Mucosa of gallbladder (tissue), 1 donor: ENCODE results near the gene SNCAIP. TPM values are rescaled to one million over a fixed set of nuclear protein-coding genes. Genes with fewer than 3 reads are reported as not detected.
"Not testable (repeated sequence)": the region's sequence is repeated elsewhere in the genome, so short reads cannot be mapped to it uniquely, and the experiment has no call there.

ENCODE experiments used
- DNase-seq: peaks from one replicate; pipeline ENCODE4 v3.0.0-alpha.2; 2020; ENCODE audit warnings: low spot score
- total RNA-seq: library from RNA; stranded (reverse); gene quantifications from one replicate; pipeline ENCODE4 v1.2.1, GENCODE V29; 2021
- donor health status: DM: no; HTN: no; CAD: no.

The SNCAIP gene
- total RNA-seq, 1 donor from 2014 or later, result 2.4 TPM

DNA sequence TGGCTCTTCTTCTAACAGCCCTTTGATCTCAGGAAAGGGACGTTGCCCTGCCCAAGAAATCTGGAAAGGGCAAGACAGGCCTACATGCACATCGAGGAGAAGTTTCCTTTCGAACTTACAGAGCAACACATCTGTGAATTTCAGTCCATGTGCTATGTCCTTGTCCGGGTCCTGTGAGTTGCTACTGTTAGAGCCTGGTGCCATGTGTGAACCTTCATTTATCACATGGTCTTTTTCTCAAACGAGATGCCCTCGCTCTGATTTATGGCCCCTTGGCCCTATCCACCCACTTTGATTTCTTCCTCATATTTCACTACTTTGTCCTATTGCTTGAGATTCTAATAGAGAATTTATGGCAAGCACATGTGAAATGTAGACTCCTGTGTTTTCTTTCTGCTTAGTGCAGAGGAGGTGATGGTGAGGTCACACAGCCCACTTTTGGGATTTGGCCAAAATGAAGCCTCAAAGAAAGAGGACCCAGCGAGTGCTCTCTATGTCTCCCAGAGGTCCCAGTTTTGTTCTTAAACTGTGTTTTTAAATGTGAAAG, 153.1 kb downstream of the SNCAIP start:
- DNase-seq, result no peak

DNA sequence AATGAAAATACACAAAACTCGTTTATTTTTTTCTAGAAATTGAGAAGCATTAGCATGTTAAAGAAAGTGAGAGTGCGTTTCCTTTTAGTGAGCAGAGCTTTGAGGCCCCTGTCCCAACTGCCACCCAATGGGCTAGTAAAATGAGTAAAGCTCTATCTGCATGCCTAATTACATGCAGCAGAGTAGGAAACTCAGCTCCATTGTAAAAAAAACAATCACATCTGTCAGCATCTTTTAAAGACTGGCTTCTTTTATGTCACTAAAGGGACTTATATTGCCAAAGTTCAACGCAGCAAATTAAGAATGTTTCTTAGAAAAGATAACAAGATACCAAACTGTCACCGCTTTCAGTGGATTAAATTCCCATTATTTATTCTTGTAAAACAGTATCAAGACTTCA, 154.0 kb downstream of the SNCAIP start:
- no peak for DNase-seq

DNA sequence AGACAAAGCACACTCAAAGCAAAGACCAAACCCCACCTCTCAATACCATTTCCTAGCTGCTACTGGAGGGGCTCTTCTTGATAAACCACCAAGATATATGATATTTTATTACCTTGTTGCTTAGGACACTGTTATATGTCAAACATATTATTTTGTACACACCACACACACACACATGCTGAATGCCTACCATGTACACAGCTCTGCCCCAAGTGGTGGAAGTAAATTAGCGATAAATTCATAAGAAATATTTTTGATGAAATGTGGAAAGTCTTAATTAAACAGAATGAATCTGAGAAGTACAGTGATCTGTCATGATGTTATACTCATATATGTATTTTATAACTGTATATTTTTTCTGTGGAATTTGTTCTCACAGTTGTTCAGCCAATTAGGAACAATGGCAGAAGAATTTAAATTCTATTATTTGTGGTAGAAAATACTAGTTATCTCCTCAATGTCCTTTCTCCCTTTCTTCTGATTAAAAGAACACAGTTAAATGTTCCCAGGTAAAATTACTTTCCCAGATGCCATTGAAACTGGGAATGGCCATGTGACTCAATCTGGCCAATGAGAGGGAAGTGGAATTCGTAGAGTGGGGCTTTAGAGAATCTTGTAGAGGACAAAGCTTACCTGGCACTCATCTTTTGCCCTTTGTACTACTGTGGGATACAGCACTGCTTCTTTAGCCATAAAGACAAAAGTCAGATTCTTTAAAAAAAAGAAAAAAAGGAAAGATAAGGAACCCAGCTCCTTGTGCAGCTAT, 156.5 kb downstream of the SNCAIP start:
- no peak for DNase-seq

DNA sequence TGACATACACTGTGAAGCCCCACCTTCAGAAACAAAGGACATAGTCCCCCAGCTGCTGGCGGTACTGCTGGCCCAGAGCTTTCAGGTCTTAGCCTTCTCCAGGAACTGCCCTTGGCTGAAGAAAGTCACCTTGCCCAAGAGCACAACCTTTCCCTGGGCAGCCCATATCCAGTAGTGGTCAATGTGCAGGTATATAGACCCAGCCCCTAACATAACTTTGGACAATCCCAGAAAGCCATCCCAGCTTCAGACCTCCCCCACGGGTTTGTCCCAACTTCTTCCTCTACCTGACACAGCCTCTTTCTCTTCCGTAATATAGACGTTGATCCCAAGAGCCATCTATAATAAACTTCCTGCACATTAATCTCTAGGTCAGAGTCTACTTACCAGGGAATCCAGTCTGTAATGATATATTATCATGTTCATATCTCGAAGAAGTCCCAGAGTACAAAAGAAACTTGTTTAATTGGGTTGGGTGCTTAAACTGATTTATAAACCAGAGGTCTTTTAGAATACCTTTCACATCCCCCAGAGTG, 157.4 kb downstream of the SNCAIP start:
- DNase-seq, result no peak

DNA sequence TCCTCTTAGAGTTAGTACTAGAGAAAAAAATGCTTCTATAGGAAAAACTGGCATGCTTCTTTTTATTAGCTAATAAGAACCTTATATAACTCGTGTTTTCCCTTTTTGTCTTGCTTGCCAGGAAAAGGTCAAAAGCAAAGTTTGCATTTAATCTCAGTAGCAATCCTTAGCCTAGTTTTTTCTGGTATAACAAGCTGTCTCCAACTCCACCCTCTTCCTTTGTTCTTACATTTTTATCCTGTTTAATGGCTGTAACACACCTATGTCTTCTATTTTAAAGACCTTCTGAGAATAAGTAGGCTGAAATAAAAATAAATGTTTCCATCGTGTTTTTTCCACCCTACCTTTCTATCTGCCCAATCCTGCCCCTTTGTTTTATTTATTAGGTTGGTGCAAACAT, 158.3 kb downstream of the SNCAIP start:
- DNase-seq, result no peak

DNA sequence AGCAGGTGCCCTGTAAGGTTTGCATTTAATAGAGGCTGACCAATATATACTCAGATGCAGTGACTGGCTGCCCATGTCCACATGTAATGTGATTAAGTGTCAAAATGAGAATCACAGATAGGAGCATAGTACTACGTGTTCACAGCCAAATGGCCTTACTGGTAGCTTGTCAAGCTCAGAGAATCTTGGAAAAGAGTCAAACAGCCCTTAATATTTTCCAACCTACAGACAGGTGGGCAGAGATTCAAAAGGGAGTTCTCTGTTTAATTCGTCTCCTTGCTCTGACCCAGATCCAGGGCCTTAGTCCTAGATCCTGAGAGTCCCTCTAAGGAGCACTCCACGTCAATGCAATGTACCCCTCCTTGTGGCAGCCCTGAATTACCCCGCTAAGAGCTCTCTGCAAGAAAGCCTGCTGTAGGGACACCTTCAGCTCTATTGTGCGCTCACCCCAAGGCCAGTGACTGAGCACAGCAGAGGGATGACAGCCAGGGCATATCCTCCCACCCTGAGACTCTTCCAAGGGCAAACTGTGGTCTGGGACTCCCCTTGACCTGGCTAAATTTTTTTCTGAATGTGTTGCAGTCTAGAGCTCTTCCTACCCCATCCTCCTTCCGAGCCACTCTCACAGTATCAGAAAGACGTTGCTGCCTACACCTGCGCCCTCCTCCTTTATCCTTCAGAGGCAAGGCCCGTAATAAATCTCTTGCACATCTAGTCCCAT, 159.2 kb downstream of the SNCAIP start:
- no peak for DNase-seq

DNA sequence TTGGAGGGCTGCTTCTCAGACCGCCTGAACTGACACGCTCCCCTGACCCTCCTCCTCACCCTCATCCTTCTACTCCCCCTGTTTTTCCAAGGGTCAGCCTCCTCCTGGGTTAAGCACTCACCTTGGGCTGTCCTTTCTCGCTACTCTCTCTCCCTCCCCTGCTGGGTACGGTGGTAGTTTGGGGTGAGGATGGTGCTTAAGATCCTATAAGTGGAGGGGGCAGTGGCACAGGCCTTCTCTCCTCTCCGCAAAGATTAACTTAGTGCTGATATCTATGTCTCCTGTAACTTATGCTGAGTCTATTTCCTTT, 159.7 kb downstream of the SNCAIP start:
- no peak for DNase-seq

DNA sequence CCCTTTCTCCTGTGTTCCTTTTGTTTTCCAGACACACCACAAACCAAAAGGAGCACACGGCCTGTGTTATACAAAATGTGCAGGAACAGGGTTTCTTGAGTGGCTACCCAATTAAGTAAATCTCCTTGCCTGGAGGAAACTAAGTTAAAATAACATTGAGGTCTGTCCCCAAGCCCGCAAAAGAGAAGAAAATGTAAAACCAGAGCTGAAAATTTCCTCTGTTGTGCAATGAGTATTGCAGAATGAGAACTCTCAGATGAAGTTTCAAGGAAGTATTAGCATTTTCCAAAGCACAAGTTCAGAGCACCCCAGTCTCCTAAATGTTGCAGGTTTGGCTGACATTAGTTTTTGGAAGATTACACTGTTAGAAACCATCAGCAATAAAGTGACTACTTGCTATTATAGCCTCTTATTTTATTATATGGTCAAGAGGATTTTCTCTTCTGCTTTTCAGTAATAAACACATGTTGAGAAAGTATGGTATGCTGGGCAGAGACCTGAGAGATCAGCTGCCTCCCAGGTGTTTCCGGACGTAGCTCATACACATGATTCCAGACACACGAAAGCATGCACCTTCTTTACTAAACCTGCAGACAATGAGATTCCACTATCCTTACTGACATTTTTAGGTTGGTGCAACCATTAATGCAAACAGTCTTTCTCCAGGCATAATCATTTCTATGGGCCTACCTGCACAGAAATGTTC, 161.3 kb downstream of the SNCAIP start:
- DNase-seq, result no peak

DNA sequence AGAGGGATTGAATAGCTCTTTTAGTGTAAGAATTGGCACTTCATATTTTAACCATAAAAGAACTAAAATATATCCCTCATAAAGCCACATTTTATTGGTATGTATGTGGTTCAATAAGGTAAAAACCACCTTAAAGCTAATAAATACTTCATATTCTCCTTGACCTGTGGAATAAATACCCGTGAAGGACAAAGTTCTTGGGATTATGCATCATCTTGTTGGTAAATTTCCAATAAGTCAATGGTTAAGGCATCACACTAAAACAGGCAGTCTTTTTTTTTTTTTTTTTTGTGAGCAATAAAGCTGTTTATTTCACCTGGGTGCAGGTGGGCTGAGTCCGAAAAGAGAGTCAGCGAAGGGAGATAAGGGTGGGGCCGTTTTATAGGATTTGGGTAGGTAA, 161.9 kb downstream of the SNCAIP start:
- no peak for DNase-seq

DNA sequence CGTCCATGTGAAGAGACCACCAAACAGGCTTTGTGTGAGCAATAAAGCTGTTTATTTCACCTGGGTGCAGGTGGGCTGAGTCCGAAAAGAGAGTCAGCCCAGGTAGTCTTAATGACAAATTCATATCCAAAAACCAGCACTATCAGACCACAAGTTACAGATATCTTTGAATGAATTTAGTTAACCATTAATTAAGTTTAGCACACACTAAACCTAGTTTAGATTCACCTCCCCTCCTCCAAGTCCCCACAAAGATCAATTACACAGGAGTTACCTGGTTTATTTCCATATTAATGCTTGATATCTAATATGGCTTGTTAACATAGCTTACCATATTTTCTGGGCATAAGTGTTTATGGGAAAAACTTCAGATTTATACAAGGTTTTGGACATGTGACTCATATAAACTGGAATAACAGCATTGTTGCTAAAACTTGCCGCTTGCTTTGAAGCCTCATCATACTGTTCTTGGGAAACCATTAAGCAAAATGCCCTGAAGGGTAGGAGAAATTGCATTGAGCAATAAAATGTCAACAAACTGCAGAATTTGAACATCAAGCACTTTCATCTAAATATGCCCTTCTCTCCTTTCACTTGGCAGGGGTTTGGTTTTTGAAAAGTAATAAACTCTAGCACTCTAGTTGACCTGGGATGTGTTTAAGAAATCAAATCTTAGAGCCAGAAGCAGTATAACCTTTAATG, 166.9 kb downstream of the SNCAIP start:
- no peak for DNase-seq

DNA sequence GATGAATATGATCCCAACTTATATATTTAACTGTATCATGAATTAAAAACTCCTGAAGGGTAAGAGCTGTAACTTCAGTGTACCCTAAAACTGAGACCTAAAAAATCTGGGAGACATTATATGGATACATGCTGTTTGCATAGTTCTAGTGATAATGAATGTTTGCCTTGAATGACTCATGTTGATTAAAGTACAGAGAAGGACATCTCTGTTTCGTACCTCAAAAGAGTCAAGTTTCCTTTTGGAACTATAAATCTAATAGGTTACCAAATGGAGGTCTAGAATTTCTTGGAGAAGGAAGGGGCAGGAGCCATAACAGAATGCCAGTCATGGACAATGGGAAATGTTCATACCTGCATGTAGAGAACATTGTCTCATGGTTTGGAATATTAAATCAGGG, 168.1 kb downstream of the SNCAIP start:
- no peak for DNase-seq

DNA sequence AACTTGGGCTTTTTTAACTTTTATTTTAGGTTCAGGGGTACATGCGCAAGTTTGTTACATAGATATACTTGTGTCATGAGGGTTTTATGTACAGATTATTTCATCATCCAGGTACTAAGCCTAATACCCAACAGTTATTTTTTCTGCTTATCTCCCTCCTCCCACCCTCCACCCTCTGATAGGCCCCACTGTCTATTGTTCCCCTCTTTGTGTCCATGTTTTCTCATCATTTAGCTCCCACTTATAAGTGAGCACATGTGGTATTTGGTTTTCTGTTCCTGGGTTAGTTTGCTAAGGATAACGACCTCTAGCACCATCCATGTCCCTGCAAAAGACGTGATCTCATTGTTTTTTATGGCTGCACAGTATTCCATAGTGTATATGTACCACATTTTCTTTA, 172.1 kb downstream of the SNCAIP start:
- DNase-seq, result no peak

DNA sequence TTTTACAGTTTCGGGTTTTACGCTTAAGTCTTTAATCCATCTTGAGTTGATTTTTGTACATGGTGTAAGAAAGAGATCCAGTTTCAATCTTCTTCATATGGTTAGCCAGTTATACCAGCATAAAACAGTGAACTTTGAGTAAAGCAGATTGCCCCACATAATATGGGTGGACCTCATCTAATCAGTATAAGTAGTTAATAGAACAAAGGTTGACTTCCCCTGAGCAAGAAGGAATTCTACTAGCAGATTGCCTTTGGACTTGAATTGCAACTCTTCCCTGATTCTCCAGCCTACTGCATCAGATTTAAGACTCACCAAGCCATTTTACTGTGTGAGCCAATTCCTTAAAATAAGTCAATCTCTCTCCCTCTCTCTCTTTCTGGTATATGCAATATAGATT, 173.2 kb downstream of the SNCAIP start:
- no peak for DNase-seq

DNA sequence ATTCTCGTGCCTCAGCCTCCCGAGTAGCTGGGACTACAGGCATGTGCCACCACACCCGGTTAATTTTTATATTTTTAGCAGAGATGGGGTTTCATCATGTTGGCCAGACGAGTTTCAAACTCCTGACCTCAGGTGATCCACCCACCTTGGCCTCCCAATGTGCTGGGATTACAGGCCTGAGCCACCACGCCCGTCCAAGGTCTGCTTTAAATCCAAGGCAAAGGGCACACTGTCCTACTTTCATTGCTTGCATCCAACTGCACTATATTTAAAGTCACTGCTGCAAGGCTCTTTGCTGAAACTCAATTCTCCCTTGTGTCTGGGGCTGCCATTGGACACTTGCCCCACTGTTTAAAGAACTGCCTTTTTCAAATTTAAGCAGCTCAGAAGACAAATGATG, 174.6 kb downstream of the SNCAIP start:
- not testable (repeated sequence) for DNase-seq

DNA sequence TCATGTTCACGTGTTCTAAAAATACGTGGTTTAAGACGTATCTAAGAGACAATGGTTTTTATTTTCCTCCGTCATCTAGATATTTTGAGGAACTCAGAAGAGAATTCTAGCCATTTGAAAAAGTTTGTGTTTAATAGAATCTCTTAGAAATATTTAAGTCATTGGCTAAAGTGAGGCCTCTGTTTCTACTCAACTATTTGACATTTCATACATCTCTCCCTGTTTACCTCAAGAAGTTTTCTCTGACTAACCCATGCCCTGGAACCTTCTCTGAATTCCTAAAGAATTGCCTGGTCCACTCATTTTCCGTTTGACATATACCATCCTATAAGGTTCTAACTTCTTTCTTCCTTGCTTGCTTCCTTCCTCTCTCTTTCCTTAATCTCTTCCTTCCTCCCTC, 178.7 kb downstream of the SNCAIP start:
- DNase-seq, result no peak

DNA sequence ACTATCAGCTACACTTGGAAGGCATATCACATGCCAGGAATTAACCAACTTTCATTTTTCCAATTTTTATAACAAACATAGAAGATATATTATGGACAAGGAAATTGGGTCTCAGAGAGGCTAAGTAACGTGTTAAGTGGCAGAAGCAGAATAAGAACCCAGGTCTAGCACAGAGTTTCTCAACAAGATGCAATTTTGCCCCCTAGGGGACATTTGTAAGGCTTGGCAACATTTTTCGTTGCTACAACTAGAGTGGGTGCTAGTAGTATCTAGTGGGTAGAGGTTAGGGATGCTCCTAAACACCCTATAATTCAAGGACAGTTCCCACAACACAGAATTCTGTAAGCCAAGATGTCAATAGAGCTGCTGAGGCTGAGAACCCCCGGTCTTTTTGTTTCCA, 180.6 kb downstream of the SNCAIP start:
- DNase-seq, result no peak

DNA sequence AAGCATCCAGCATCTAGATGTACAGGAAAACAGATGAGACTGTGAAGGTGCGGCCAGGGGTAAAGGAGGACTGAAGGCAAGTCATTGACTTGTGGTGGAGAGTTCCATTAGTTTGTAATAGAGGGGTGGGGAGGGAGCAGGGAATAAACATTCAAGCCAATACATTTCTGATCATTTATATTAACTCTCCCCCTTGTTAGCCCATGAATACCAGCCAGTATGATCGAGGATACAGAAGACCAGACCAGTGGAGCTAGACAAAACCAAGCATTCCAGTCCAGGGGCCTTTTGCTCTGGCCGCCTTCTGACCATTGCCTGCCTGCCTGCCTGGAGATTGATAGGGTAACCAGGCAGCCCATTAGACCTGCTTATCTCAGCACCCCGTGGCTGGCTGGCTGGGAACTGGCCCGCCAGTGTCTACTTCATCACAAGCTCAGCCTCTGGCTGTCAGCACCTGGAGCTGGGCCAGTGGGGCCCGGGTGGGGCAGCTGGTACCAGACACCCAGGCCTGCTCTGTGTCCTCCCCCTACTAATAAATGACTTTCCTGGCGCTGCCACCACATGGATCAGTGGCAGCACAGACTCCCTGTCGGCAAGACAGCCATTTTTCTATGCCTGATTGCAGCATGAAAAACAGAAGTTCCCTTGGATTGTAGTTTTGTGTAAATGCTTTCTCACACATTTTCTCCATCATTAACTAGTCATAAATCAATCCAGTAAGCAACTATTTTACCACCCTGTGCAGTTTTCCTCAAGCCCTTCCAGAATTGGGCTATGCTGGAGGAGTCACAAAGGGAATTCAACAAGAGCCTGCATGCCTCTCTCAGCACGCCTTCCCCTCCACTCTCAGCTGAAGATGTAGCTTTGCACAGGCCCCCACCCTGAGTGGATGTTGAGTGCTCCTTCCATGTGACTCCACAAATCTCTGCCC, 181.3 kb downstream of the SNCAIP start:
- peak; percentile 63 for DNase-seq

DNA sequence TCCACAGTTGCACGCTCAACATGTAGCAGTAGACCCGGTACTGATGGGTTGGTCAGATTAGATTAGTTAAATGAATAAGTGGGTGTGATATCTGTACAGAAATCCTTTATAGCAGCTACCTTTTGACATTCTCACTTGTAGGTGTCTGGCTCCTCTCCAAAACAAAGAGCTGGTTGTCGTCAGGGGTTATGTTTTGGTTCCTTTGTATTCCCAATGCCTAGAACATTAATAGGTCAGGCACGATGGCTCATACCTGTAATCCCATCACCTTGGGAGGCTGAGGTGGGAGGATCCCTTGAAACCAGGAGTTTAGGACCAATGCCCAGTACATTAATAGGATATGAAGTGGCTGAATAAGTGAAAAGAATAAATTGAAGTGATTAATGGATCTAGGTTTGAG, 182.1 kb downstream of the SNCAIP start:
- DNase-seq, result no peak

DNA sequence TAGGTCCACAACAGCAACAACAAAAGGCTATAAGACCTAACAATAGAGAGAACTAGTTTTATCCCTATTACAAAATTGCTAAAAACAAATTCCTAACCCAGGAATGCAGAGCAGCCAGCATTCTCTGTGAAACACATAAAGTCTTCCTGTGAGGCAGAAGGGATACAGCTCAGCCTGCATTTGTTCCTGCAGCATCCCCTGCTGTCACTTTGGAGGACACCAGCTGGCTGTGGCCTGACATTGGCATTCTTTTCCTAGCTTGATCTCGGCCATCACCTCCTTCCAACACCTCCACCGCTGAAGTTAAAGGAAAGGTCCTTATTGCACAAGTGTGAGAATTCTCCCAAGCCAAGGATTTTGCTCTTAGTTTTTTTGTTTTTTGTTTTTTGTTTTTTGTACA, 186.1 kb downstream of the SNCAIP start:
- no peak for DNase-seq

DNA sequence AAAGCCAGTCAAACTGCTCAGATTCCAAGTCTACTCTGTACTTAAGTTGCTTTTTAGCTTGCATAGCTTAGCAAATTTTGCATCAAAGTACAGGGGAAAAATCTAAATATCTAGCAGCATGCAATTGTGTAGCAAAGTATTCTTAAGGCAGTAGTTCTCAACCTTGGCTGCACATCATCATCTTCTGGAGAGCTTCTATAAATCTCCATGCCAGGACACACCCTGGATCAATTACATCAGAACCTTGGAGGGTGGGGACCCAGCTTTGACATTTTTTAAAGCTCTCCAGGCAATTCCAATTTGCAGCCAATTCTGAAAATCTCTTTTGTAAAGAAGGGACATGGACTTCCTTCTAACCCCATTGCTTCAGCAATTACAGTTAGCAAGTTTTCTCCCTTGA, 187.5 kb downstream of the SNCAIP start:
- no peak for DNase-seq
